Heart right ventricle (tissue), 16 donors: ENCODE data around the gene AFMID. TPM values are rescaled to one million over a fixed set of nuclear protein-coding genes. Genes with fewer than 3 reads are reported as not detected.

ENCODE experiments used
- ATAC-seq, 8 donors: fragments of 200-7000 bp; cut with Tn5 transposase; one replicate each; pipeline ENCODE4 v1.9.1; 2020; ENCODE audit warnings: mild to moderate bottlenecking in 8 of 8, moderate library complexity in 8 of 8, moderate number of reproducible peaks in 1 of 8
- DNase-seq, 2 donors: peaks; one replicate each; pipeline ENCODE4 v3.0.0-alpha.2; 2020
- H3K27ac ChIP-seq, 10 donors: fragments of 200-600 bp; sonication (generic) in 2 of 10; one replicate each; pipeline versions ENCODE4 v1.5.0 to v1.8.0; 2020 to 2022; ENCODE audit warnings: mild to moderate bottlenecking in 3 of 10
- H3K27me3 ChIP-seq, 7 donors: fragments of 200-600 bp; one replicate each; pipeline ENCODE4 v1.8.0; 2021 to 2022; ENCODE audit warnings: mild to moderate bottlenecking in 2 of 7
- H3K36me3 ChIP-seq, 9 donors: fragments of 200-600 bp; sonication (generic) in 1 of 9; one replicate each; pipeline versions ENCODE4 v1.5.0 to v1.8.0; 2020 to 2022; ENCODE audit warnings: mild to moderate bottlenecking in 2 of 9
- H3K4me1 ChIP-seq, 9 donors: fragments of 200-600 bp; sonication (generic) in 1 of 9; one replicate each; pipeline versions ENCODE4 v1.5.0 to v1.8.0; 2020 to 2022; ENCODE audit warnings: mild to moderate bottlenecking in 4 of 9
- H3K4me3 ChIP-seq, 10 donors: fragments of 200-600 bp; sonication (generic) in 2 of 10; one replicate each; pipeline versions ENCODE4 v1.5.0 to v1.8.0; 2020 to 2022; ENCODE audit warnings: mild to moderate bottlenecking in 7 of 10, moderate library complexity in 2 of 10
- H3K9me3 ChIP-seq, 11 donors: fragments of 200-600 bp in 10 of 11; sonication (generic) in 2 of 11; one replicate each; pipeline versions ENCODE4 v1.5.0 to v1.8.0; 2013 to 2022; ENCODE audit warnings: mild to moderate bottlenecking in 2 of 11, control low read depth in 1 of 11, moderate library complexity in 1 of 11
- CTCF ChIP-seq, 9 donors: fragments of 200-600 bp; sonication (generic) in 2 of 9; IDR thresholded peaks; one replicate each; pipeline versions ENCODE4 v1.5.0 to v1.8.0; 2021 to 2022; ENCODE audit warnings: antibody characterized with exemption in 9 of 9, mild to moderate bottlenecking in 5 of 9, moderate library complexity in 1 of 9
- WGBS, 2 donors: extraction: QIAGEN DNeasy Blood & Tissue Kit; methylation state at CpG; one replicate each; pipeline ENCODE4 v1.1.7; 2013; ENCODE audit warnings: inconsistent platforms in 1 of 2; 5-methylcytosine and 5-hydroxymethylcytosine counted together
- intact Hi-C, 10 donors: fragments of 100-400 bp; cut with DNase I; formaldehyde crosslinking; loops; one replicate each; pipeline versions ENCODE4 v1.11.1 to v1.14.2; 2022
- polyA plus RNA-seq, 2 donors: library from polyadenylated mRNA; stranded (reverse); fragments of 200-250 nt; gene quantifications; one replicate each; pipeline ENCODE4 v1.2.3, GENCODE V29; 2013
- total RNA-seq, 10 donors: library from RNA; stranded (reverse); fragmentation: NEBNext Ultra II Directional in 3 of 10; extraction: Animal tissue kit (Norgen Biotek cat#: 25700) in 3 of 10; gene quantifications; one replicate each; pipeline versions ENCODE4 v1.2.1 to v1.2.4, GENCODE V29; 2021 to 2023
- donor health status: Arrhythmogenic right ventricular cardiomyopathy.
- donor health status: ischemic (EF 13 %, LVEDD 7.1; RV severe dilation, severe dysfunction).
- donor health status: healthy with polysubstance abuse.
- donor health status: DM: no; HTN: yes; CAD: no.
- donor health status: DM: no; HTN: no; CAD: no.
- donor health status: ischemic (EF 25% LVEDD 6.9; RV normal size, moderate dysfunction).
- donor health status: ischemic (EF 25% LVEDD 5.7; RV mildly dilated, moderate dysfunction).
- donor health status: healthy.
- donor health status: DM: yes; HTN: yes; CAD: no.
- donor health status: Ischemic cardiomyopathy.
- donor health status: ischemic (EF 35%, LVEDD 5.7; RV mildly dilated, moderate dysfunction).
- donor health status: nonischemic (EF 11% LVEDD 7.7; RV severe dilation, severe dysfunction).
- donor health status: DM: yes; HTN: yes; CAD: no.
- donor health status: PGD.
- donor health status: ischemic (EF 29% LVEDD 5.4; RV normal size, mild dysfunction).
- donor health status: nonischemic (EF 23%, LVEDD 6.1; RV moderate dilation, normal function).

The AFMID gene
- total and polyA plus RNA-seq, 12 donors: 13.0 to 42.4 (median 28.2) TPM

- Histone ChIP-seq H3K27me3 (no peaks in the 10 kb centered on the region), H3K36me3 (peaks cover 0 to 43% (median 0%) of the 10 kb centered on the region in 9 donors), H3K4me3 (no peak overlapping the region), H3K27ac (no peak overlapping the region), H3K4me1 (peaks cover 0 to 10% (median 0%) of the 10 kb centered on the region in 9 donors), H3K9me3 (no peaks in the 10 kb centered on the region)
- WGBS, 2 donors: 90 to 93% methylated on average over 17 of the region's 17 CpGs
- intact Hi-C loops: no loop called here
- peak in 2 of 8 donors; percentile 15 to 25 for ATAC-seq
- TF ChIP-seq CTCF (IDR thresholded peaks at IDR 0.05): no peak
- no peak for DNase-seq
Measured at GRCh38 chr17:78205124-78205775, 18.1 kb downstream of the AFMID start.

GRCh38 chr17:78206298-78206697, 19.1 kb downstream of the AFMID start:
- Histone ChIP-seq H3K36me3 (peaks cover 0 to 43% (median 0%) of the 10 kb centered on the region in 9 donors), H3K4me1 (peaks cover 0 to 10% (median 0%) of the 10 kb centered on the region in 9 donors), H3K4me3 (no peak overlapping the region), H3K9me3 (no peaks in the 10 kb centered on the region), H3K27ac (peak overlapping the region in 3 of 10 donors; percentile 22 to 51 (median 35)), H3K27me3 (no peaks in the 10 kb centered on the region)
- DNase-seq (no peak), ATAC-seq (peak in 1 of 8 donors; percentile 6)
- intact Hi-C loops: no loop called here
- 74 to 75% methylated on average over 7 of the region's 7 CpGs for WGBS, 2 donors
- TF ChIP-seq CTCF (IDR thresholded peaks at IDR 0.05): no peak

- Histone ChIP-seq H3K27me3 (no peaks in the 10 kb centered on the region), H3K4me3 (no peak overlapping the region), H3K4me1 (peaks cover 0 to 8% (median 0%) of the 10 kb centered on the region in 9 donors), H3K9me3 (no peaks in the 10 kb centered on the region), H3K36me3 (peaks cover 0 to 26% (median 0%) of the 10 kb centered on the region in 9 donors), H3K27ac (no peak overlapping the region)
- intact Hi-C loops: no loop called here
- ATAC-seq (no peak), DNase-seq (no peak)
- WGBS, 2 donors: 83 to 85% methylated on average over 3 of the region's 3 CpGs
- no peak for TF ChIP-seq CTCF (IDR thresholded peaks at IDR 0.05)
Measured at GRCh38 chr17:78208486-78208885, 21.3 kb downstream of the AFMID start.

- H3K27ac ChIP-seq: no peak overlapping the region
- no peaks in the 10 kb centered on the region for H3K27me3 ChIP-seq
- 82 to 87% methylated on average over 10 of the region's 10 CpGs for WGBS, 2 donors
- ATAC-seq (no peak), DNase-seq (no peak)
- H3K4me1 ChIP-seq: peaks cover 0 to 15% (median 8%) of the 10 kb centered on the region in 9 donors
- intact Hi-C loops: no loop called here
- H3K9me3 ChIP-seq: no peaks in the 10 kb centered on the region
- no peak for TF ChIP-seq CTCF (IDR thresholded peaks at IDR 0.05)
- H3K4me3 ChIP-seq: no peak overlapping the region
- peaks cover 0 to 12% (median 0%) of the 10 kb centered on the region in 9 donors for H3K36me3 ChIP-seq
Measured at GRCh38 chr17:78210111-78210510, 22.9 kb downstream of the AFMID start.
